Measurements from ENCODE around the gene ZNF678.
A peak's percentile ranks its signal among the peaks of the same experiment; 100 is the strongest.
"Not testable (repeated sequence)": the region's sequence is repeated elsewhere in the genome, so short reads cannot be mapped to it uniquely, and the experiment has no call there.

ZNF678 gene

GRCh38 chr1:227563324-227564201 is at the start of gene ZNF678:
Gene ZNF678, plus strand, starts transcription at chr1:227563556. Its CDS starts 87,436 bp downstream, at chr1:227650992.
- peak; percentile 97 to 98 for DNase-seq

GRCh38 chr1:227518876-227519275 is 44.5 kb upstream of the ZNF678 start:
- no peak for DNase-seq

GRCh38 chr1:227521782-227522181 is 41.6 kb upstream of the ZNF678 start:
- DNase-seq = no peak

GRCh38 chr1:227526524-227526923 is 36.8 kb upstream of the ZNF678 start:
- DNase-seq = no peak

GRCh38 chr1:227532019-227532619 is 31.2 kb upstream of the ZNF678 start:
- no peak for DNase-seq

GRCh38 chr1:227540170-227541098 is 22.9 kb upstream of the ZNF678 start:
- DNase-seq = no peak

- DNase-seq = no peak
Observed at GRCh38 chr1:227541129-227541528, 22.2 kb upstream of the ZNF678 start.

GRCh38 chr1:227541796-227542152 is 21.6 kb upstream of the ZNF678 start:
- no peak for DNase-seq

- DNase-seq = peak; percentile 78 to 87
Observed at GRCh38 chr1:227542153-227543120, 20.9 kb upstream of the ZNF678 start.

- no peak for DNase-seq
Observed at GRCh38 chr1:227543283-227544066, 19.9 kb upstream of the ZNF678 start.

- DNase-seq = no peak
Observed at GRCh38 chr1:227544067-227545050, 19.0 kb upstream of the ZNF678 start.

GRCh38 chr1:227545361-227545760 is 18.0 kb upstream of the ZNF678 start:
- DNase-seq = no peak

- no peak for DNase-seq
Observed at GRCh38 chr1:227546059-227546458, 17.3 kb upstream of the ZNF678 start.

- no peak for DNase-seq
Observed at GRCh38 chr1:227546598-227547309, 16.6 kb upstream of the ZNF678 start.

GRCh38 chr1:227547310-227548118 is 15.8 kb upstream of the ZNF678 start:
- DNase-seq = no peak

GRCh38 chr1:227548119-227548397 is 15.3 kb upstream of the ZNF678 start:
- no peak for DNase-seq

- DNase-seq = no peak
Observed at GRCh38 chr1:227548448-227548847, 14.9 kb upstream of the ZNF678 start.

- no peak for DNase-seq
Observed at GRCh38 chr1:227549892-227550291, 13.5 kb upstream of the ZNF678 start.

- not testable (repeated sequence) for DNase-seq
Observed at GRCh38 chr1:227551881-227552280, 11.5 kb upstream of the ZNF678 start.

All from NCI-H2081 (cell line).